Tibial nerve (tissue), 4 donors: Measurements from ENCODE around the gene VPS13D.

Source experiments
- CTCF ChIP-seq, 5 experiments: fragments of 200-600 bp in 3 of 5; fragments of 450-650 bp in 2 of 5; sonication (generic) in 3 of 5; IDR thresholded peaks; one replicate each; pipeline ENCODE4 v1.5.1; 2016 to 2019; ENCODE audit warnings: antibody characterized with exemption in 5 of 5, mild to moderate bottlenecking in 3 of 5, moderate library complexity in 2 of 5
- EP300 ChIP-seq, 2 donors: sonication (generic); formaldehyde crosslinking; IDR thresholded peaks; one replicate each; pipeline ENCODE4 v1.6.1; 2017; ENCODE audit warnings: antibody characterized with exemption in 2 of 2, mild to moderate bottlenecking in 1 of 2
- POLR2A ChIP-seq, 2 donors: fragments of 450-650 bp; IDR thresholded peaks; one replicate each; pipeline ENCODE4 v1.6.1; 2017; ENCODE audit warnings: antibody characterized with exemption in 2 of 2, mild to moderate bottlenecking in 2 of 2, moderate library complexity in 2 of 2

GRCh38 chr1:12487520-12487919, 257.7 kb downstream of the VPS13D start:
- no peak for TF ChIP-seq CTCF (IDR thresholded peaks at IDR 0.05)
- TF ChIP-seq POLR2A (IDR thresholded peaks at IDR 0.05): no peak
- no peak for TF ChIP-seq EP300 (IDR thresholded peaks at IDR 0.05)
